Measurements from ENCODE around the gene PIM3. TPM values are rescaled to one million over a fixed set of nuclear protein-coding genes. Genes with fewer than 3 reads are reported as not detected.
A peak's percentile ranks its signal among the peaks of the same experiment; 100 is the strongest.
"Not testable (repeated sequence)": the region's sequence is repeated elsewhere in the genome, so short reads cannot be mapped to it uniquely, and the experiment has no call there.

The PIM3 gene
- total and polyA plus RNA-seq, 2 donors = 17.1 to 74.5 TPM

GRCh38 chr22:49943771-49944398 lies 16.7 kb upstream of the PIM3 start:
- DNase-seq (ENCODE audit: extremely low spot score) = no peak
- Histone ChIP-seq H3K27ac (ENCODE audit: low read depth) (no peak overlapping the region), H3K4me3 (ENCODE audit: low read depth, low read length) (no peak overlapping the region), H3K36me3 (ENCODE audit: insufficient read depth) (no peaks in the 10 kb centered on the region), H3K4me1 (ENCODE audit: insufficient read depth) (no peaks in the 10 kb centered on the region)
- 89% methylated on average over 25 of the region's 25 CpGs for WGBS

- no peak overlapping the region for H3K4me3 ChIP-seq (ENCODE audit: low read depth, low read length)
- WGBS = 93% methylated on average over 13 of the region's 13 CpGs
These were observed 16.1 kb upstream of the PIM3 start for GRCh38 chr22:49944399-49944891.

GRCh38 chr22:49945042-49945794 lies 15.4 kb upstream of the PIM3 start:
- H3K4me3 ChIP-seq (ENCODE audit: low read depth, low read length); H3K36me3 ChIP-seq (ENCODE audit: insufficient read depth); H3K4me1 ChIP-seq (ENCODE audit: insufficient read depth); H3K27ac ChIP-seq (ENCODE audit: low read depth); DNase-seq (ENCODE audit: extremely low spot score): not testable (repeated sequence)
- WGBS = 84% methylated on average over 17 of the region's 17 CpGs

More at GRCh38 chr22:49944399-49944891, 16.1 kb upstream of the PIM3 start:
- no peaks in the 10 kb centered on the region for H3K4me1 ChIP-seq (ENCODE audit: insufficient read depth)
- H3K27ac ChIP-seq (ENCODE audit: low read depth) = no peak overlapping the region
- no peaks in the 10 kb centered on the region for H3K36me3 ChIP-seq (ENCODE audit: insufficient read depth)
- DNase-seq (ENCODE audit: extremely low spot score) = no peak

- WGBS = 82% methylated on average over 17 of the region's 17 CpGs
- H3K36me3 ChIP-seq (ENCODE audit: insufficient read depth) = no peaks in the 10 kb centered on the region
- DNase-seq (ENCODE audit: extremely low spot score) = no peak
- H3K4me1 ChIP-seq (ENCODE audit: insufficient read depth) = no peaks in the 10 kb centered on the region
- no peak overlapping the region for H3K4me3 ChIP-seq (ENCODE audit: low read depth, low read length)
- no peak overlapping the region for H3K27ac ChIP-seq (ENCODE audit: low read depth)
These were observed 13.8 kb upstream of the PIM3 start for GRCh38 chr22:49946612-49947295.

- no peak overlapping the region for H3K27ac ChIP-seq (ENCODE audit: low read depth)
- H3K36me3 ChIP-seq (ENCODE audit: insufficient read depth) = no peaks in the 10 kb centered on the region
- no peak overlapping the region for H3K4me3 ChIP-seq (ENCODE audit: low read depth, low read length)
- WGBS = 76% methylated on average over 6 of the region's 6 CpGs
- no peak for DNase-seq (ENCODE audit: extremely low spot score)
- no peaks in the 10 kb centered on the region for H3K4me1 ChIP-seq (ENCODE audit: insufficient read depth)
These were observed 13.3 kb upstream of the PIM3 start for GRCh38 chr22:49947296-49947622.

GRCh38 chr22:49948116-49948957 lies 12.2 kb upstream of the PIM3 start:
- 78% methylated on average over 23 of the region's 23 CpGs for WGBS
- H3K27ac ChIP-seq (ENCODE audit: low read depth) = peak overlapping the region; percentile 91
- H3K4me3 ChIP-seq (ENCODE audit: low read depth, low read length) = no peak overlapping the region
- no peaks in the 10 kb centered on the region for H3K4me1 ChIP-seq (ENCODE audit: insufficient read depth)
- DNase-seq (ENCODE audit: extremely low spot score) = no peak
- no peaks in the 10 kb centered on the region for H3K36me3 ChIP-seq (ENCODE audit: insufficient read depth)

- Histone ChIP-seq H3K4me3 (ENCODE audit: low read depth, low read length) (no peak overlapping the region), H3K36me3 (ENCODE audit: insufficient read depth) (no peaks in the 10 kb centered on the region), H3K27ac (ENCODE audit: low read depth) (peak overlapping the region; percentile 91), H3K4me1 (ENCODE audit: insufficient read depth) (no peaks in the 10 kb centered on the region)
- no peak for DNase-seq (ENCODE audit: extremely low spot score)
- WGBS = 84% methylated on average over 42 of the region's 42 CpGs
These were observed 11.3 kb upstream of the PIM3 start for GRCh38 chr22:49948958-49949913.

- Histone ChIP-seq H3K4me3 (ENCODE audit: low read depth, low read length) (no peak overlapping the region), H3K36me3 (ENCODE audit: insufficient read depth) (no peaks in the 10 kb centered on the region), H3K27ac (ENCODE audit: low read depth) (peak overlapping the region; percentile 88), H3K4me1 (ENCODE audit: insufficient read depth) (no peaks in the 10 kb centered on the region)
- no peak for DNase-seq (ENCODE audit: extremely low spot score)
- WGBS = 92% methylated on average over 11 of the region's 11 CpGs
These were observed 10.7 kb upstream of the PIM3 start for GRCh38 chr22:49949914-49950292.

GRCh38 chr22:49950396-49950994 lies 10.1 kb upstream of the PIM3 start:
- H3K4me1 ChIP-seq (ENCODE audit: insufficient read depth) = no peaks in the 10 kb centered on the region
- no peak for DNase-seq (ENCODE audit: extremely low spot score)
- no peak overlapping the region for H3K4me3 ChIP-seq (ENCODE audit: low read depth, low read length)
- WGBS = 81% methylated on average over 18 of the region's 18 CpGs
- peak overlapping the region; percentile 84 for H3K27ac ChIP-seq (ENCODE audit: low read depth)
- no peaks in the 10 kb centered on the region for H3K36me3 ChIP-seq (ENCODE audit: insufficient read depth)

- Histone ChIP-seq H3K36me3 (ENCODE audit: insufficient read depth) (no peaks in the 10 kb centered on the region), H3K4me1 (ENCODE audit: insufficient read depth) (no peaks in the 10 kb centered on the region), H3K4me3 (ENCODE audit: low read depth, low read length) (no peak overlapping the region), H3K27ac (ENCODE audit: low read depth) (peak overlapping the region; percentile 84)
- 79% methylated on average over 28 of the region's 28 CpGs for WGBS
- DNase-seq (ENCODE audit: extremely low spot score) = peak; percentile 46
These were observed 9.4 kb upstream of the PIM3 start for GRCh38 chr22:49951000-49951677.

GRCh38 chr22:49951678-49951985 lies 8.9 kb upstream of the PIM3 start:
- 92% methylated on average over 4 of the region's 4 CpGs for WGBS
- no peak for DNase-seq (ENCODE audit: extremely low spot score)
- Histone ChIP-seq H3K27ac (ENCODE audit: low read depth) (peak overlapping the region; percentile 51), H3K4me1 (ENCODE audit: insufficient read depth) (no peaks in the 10 kb centered on the region), H3K36me3 (ENCODE audit: insufficient read depth) (no peaks in the 10 kb centered on the region), H3K4me3 (ENCODE audit: low read depth, low read length) (no peak overlapping the region)

Data from urinary bladder (tissue), 4 donors.